Brain microvascular endothelial cell (primary cell): ENCODE data around the gene ZFP1.

ENCODE experiments used
- DNase-seq: peaks from one replicate; pipeline ENCODE4 v3.0.0-alpha.2; 2020
- H3K27ac ChIP-seq: fragments of 250-450 bp; sonication (Bioruptor Pico); 2 replicates; pipeline ENCODE4 v1.5.1; 2020; ENCODE audit warnings: mild to moderate bottlenecking, moderate library complexity
- H3K27me3 ChIP-seq: fragments of 250-450 bp; sonication (Bioruptor Pico); replicated peaks from 2 replicates; pipeline ENCODE4 v1.5.1; 2020; ENCODE audit warnings: mild to moderate bottlenecking
- H3K36me3 ChIP-seq: fragments of 250-450 bp; sonication (Bioruptor Pico); replicated peaks from 2 replicates; pipeline ENCODE4 v1.5.1; 2020; ENCODE audit warnings: mild to moderate bottlenecking
- H3K4me3 ChIP-seq: 2 replicates; pipeline ENCODE4 v1.5.1; 2011; ENCODE audit warnings: low read depth, mild to moderate bottlenecking, control low read depth, low read length, moderate library complexity
- in situ Hi-C: cut with HindIII; loops from 2 replicates; pipeline ENCODE4 v1.10.0; 2017; ENCODE audit warnings: low sequenced_read_pairs, low pct_ligation_motif_present
- TF ChIP-seq, protein P1 (sequence below): IDR thresholded peaks from 2 replicates; pipeline ENCODE4 v1.5.1; 2011; ENCODE audit warnings: low read depth, mild to moderate bottlenecking, moderate library complexity, low read length, control low read depth, inconsistent platforms; ENCODE audit errors: missing control alignments

Gene ZFP1

GRCh38 chr16:75148311-75149195 is at the start of gene ZFP1:
TSS of gene ZFP1 (plus strand) at chr16:75148524. CDS start at chr16:75152952, 4,428 bp downstream.
- TF ChIP-seq, protein P1, sequence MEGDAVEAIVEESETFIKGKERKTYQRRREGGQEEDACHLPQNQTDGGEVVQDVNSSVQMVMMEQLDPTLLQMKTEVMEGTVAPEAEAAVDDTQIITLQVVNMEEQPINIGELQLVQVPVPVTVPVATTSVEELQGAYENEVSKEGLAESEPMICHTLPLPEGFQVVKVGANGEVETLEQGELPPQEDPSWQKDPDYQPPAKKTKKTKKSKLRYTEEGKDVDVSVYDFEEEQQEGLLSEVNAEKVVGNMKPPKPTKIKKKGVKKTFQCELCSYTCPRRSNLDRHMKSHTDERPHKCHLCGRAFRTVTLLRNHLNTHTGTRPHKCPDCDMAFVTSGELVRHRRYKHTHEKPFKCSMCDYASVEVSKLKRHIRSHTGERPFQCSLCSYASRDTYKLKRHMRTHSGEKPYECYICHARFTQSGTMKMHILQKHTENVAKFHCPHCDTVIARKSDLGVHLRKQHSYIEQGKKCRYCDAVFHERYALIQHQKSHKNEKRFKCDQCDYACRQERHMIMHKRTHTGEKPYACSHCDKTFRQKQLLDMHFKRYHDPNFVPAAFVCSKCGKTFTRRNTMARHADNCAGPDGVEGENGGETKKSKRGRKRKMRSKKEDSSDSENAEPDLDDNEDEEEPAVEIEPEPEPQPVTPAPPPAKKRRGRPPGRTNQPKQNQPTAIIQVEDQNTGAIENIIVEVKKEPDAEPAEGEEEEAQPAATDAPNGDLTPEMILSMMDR, result no peak
- peak within 1 kb of the TSS; percentile 91 for H3K4me3 ChIP-seq
- in situ Hi-C loops, result no loop called here
- peak within 1 kb of the TSS; percentile 87 for H3K27ac ChIP-seq
- H3K36me3 ChIP-seq, result peaks cover 2% of the 10 kb centered on the region
- DNase-seq, result peak; percentile 90
- no peaks in the 10 kb centered on the region for H3K27me3 ChIP-seq

DNA sequence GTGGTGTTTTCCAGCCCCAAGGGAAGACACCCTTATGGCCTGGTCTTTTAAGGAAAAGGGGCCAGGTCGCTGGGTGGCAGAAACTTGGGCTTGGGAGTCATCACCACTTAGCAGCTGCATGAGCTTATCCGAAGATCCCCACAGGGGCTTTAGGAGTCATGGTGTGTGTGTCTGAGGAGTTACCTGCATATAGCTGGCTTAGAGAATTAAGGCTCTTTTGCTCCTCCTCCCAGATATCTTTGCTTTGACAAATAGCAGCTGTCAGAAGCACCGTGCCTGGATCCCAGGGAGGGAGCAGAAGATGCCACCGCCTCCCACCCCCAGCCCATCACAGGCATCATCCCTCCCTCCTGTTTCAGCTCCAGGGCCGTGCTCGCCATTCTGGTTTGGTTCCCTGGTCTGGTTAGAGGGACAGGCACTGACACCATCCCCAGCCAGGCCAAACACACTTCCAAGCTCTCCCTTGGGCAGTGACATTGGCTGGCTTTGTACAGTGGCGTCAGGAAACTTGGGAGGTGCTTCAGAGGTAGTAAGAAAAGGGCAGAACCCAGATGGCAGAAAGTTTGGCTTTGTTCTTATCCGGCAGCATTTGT is 49.2 kb upstream of the ZFP1 start:
- TF ChIP-seq, protein P1, result no peak
- H3K27me3 ChIP-seq, result no peaks in the 10 kb centered on the region
- no peak overlapping the region for H3K4me3 ChIP-seq
- in situ Hi-C loops, result no loop called here
- H3K36me3 ChIP-seq, result no peaks in the 10 kb centered on the region
- DNase-seq, result no peak
- no peak overlapping the region for H3K27ac ChIP-seq

GRCh38 chr16:75099738-75100602 is 48.4 kb upstream of the ZFP1 start:
- DNase-seq, result no peak
- Histone ChIP-seq H3K4me3 (no peak overlapping the region), H3K27me3 (no peaks in the 10 kb centered on the region), H3K36me3 (no peaks in the 10 kb centered on the region), H3K27ac (no peak overlapping the region)
- TF ChIP-seq, protein P1, result peak; percentile 12
- in situ Hi-C loops, result no loop called here

- TF ChIP-seq, protein P1, result no peak
- Histone ChIP-seq H3K27me3 (no peaks in the 10 kb centered on the region), H3K36me3 (no peaks in the 10 kb centered on the region), H3K4me3 (no peak overlapping the region), H3K27ac (no peak overlapping the region)
- in situ Hi-C loops, result no loop called here
- DNase-seq, result no peak
Measured at GRCh38 chr16:75100603-75100990, 47.7 kb upstream of the ZFP1 start.

GRCh38 chr16:75101635-75102034 is 46.7 kb upstream of the ZFP1 start:
- Histone ChIP-seq H3K4me3 (no peak overlapping the region), H3K27me3 (no peaks in the 10 kb centered on the region), H3K27ac (no peak overlapping the region), H3K36me3 (no peaks in the 10 kb centered on the region)
- TF ChIP-seq, protein P1, result no peak
- in situ Hi-C loops, result no loop called here
- no peak for DNase-seq
